HG02981 (cell line): ENCODE measurements around the gene SART3.
"Not testable (repeated sequence)": the region's sequence is repeated elsewhere in the genome, so short reads cannot be mapped to it uniquely, and the experiment has no call there.

Experiments
- ATAC-seq: cut with Tn5 transposase; IDR thresholded peaks from one replicate; pipeline ENCODE4 v1.9.1; 2021; ENCODE audit warnings: mild to moderate bottlenecking, moderate library complexity; ENCODE audit not compliant: unreplicated experiment

SART3 gene

DNA sequence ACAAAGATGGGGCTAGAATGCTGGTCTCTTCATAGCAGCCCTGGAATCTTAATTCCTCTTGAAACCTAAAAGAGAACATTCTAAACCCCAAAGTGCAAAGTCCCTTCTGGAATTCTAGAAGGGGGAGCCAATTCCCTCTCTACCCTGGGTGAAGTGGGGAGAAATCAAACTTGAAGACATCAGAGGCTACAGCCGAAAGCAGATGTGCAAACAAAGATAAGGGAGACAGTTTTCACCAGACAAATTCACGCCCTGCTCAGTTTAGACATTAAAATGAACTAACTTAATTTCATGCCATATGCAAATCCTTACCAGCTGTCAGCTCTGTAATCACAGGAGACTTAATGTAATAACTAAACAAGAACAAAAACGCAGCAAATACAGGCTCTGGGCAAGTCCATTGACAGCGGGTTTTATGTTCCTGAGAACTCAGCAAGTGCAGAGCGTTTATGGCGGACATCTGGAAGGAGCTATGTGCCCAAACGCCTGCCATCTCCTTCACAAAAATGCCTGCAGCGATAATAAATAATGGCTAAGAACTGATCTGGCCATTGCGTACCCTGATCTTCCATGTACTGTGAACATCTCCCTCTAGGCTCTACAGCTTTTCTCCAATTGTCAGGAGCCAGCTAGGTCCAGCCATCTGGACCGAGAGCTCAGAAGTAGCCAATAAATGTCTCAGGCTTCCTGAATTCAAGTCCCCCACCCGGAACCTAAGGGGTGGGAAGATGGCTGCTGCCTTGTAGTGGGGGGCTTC is 65.0 kb downstream of the SART3 start:
- no peak for ATAC-seq

DNA sequence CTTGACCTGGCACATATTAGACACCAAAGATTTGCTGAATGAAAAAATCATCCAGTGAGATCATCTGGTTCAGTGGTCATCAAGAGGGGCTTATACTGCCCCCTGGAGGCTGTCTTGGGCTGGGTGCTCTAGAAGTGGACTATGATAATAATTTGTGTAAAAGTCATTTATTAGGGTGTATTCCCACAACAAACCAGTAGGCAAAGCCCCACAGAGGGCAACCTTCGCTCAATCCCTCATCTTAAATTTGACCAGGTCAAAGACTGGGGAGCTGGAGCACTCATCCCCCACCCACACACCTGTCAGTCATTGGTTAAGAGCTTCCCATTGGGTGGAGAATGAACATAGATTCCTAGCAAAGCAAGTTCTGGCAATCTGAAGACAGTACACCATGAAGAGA is 65.9 kb downstream of the SART3 start:
- ATAC-seq = no peak

- ATAC-seq = no peak
Observed at GRCh38 chr12:108491256-108491655, 69.7 kb downstream of the SART3 start.

- ATAC-seq = not testable (repeated sequence)
Observed at GRCh38 chr12:108487029-108487428, 73.9 kb downstream of the SART3 start.

- ATAC-seq = not testable (repeated sequence)
Observed at GRCh38 chr12:108485371-108485770, 75.6 kb downstream of the SART3 start.

GRCh38 chr12:108484845-108485244 is 76.1 kb downstream of the SART3 start:
- ATAC-seq = no peak

DNA sequence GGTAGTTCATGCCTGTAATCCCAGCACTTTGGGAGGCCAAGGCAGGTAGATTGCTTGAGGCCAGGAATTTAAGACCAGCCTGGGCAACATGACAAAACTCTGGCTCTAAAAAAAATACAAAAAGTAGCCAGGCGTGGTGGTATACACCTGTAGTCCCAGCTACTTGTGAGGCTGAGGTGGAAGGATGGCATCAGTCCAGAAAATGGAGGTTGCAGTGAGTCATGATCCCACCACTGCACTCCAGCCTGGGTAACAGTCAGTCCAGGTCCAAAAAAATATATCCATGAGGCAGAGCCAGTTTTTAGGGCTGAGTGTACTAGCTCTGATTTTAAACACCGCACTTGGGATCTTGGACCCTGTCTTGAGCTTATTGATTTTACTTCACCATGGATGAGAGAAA is 76.5 kb downstream of the SART3 start:
- no peak for ATAC-seq

- no peak for ATAC-seq
Observed at GRCh38 chr12:108483213-108484059, 77.5 kb downstream of the SART3 start.

- ATAC-seq = no peak
Observed at GRCh38 chr12:108482717-108483212, 78.2 kb downstream of the SART3 start.

DNA sequence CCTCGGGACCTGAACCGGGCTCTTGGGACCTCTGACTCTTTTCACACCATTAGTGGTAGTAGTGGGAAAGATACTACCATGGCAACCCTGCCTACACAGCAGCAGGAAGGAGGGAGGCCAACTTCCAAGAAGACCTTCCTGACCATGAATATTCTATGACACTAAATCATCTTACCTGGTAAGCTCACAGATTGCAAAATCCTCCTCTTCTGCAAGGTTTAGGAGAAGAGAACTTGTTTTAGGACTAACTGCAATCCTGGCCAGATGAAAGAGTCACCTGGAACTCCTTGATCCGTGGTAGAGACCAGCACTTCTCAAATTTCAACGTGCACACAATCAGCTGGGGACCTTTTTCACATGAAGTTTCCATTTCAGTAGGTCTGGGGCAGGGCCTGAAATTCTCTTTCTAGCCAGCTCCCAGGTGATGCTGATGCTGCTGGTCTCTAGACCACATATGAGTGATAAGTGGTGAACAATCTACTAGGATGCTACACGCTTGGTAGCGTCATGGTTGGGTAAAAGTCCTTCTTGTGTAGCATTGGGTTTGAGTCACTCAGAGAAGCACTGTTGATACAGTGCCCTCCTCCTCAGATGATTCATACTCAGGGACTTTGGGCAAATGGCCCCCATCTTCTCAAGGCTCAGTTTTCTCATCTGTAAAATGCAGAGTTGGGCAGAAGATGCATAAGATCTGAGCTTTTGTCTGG is 81.5 kb downstream of the SART3 start:
- no peak for ATAC-seq

GRCh38 chr12:108478611-108479206 is 82.3 kb downstream of the SART3 start:
- no peak for ATAC-seq

- no peak for ATAC-seq
Observed at GRCh38 chr12:108477881-108478259, 83.1 kb downstream of the SART3 start.

- no peak for ATAC-seq
Observed at GRCh38 chr12:108477055-108477880, 83.7 kb downstream of the SART3 start.

GRCh38 chr12:108475396-108475795 is 85.6 kb downstream of the SART3 start:
- ATAC-seq = no peak

DNA sequence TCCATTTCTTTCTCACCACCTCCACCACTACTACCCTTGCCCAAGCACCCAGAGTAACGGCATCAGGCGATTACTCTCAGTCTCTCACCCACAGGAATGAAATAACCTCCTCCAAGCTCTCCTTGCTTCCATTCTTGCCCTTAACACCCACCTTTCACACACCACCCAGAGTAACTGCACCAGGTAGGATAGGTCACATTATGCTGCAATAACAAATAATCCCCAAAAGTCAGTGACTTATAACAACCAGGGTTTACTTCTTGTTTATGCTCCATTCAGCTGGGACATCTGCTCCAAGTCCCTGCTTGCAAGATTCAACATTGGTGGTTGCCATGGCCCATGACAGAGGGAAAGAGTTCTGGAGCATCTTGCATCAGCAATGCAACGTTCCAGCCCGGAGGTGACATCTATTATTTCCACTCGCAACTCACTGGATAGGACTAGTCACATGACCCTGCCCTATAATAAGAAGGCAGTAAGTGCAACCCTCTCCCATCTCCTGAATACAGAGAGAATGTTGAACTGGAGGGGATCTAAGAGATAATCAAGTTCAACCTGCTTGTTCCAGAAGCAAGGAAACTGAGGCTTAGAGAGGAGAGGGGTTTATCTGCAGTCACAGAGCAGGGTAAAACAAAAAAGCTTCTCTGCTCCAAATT is 87.4 kb downstream of the SART3 start:
- ATAC-seq = no peak
